HCT116 (cell line): ENCODE results near the gene LRFN3. TPM values are rescaled to one million over a fixed set of nuclear protein-coding genes. Genes with fewer than 3 reads are reported as not detected.

Experiments used
- ATAC-seq: fragments of 200-7000 bp; cut with Tn5 transposase; 2 replicates; pipeline ENCODE4 v1.9.1; 2020; ENCODE audit warnings: mild to moderate bottlenecking, moderate library complexity
- BruUV-seq: library from RNA; stranded (reverse); fragments of 400-500 nt; replicated peaks from 2 replicates; lab custom pipeline; 2021; lab: Mats Ljungman, UMichigan
- CTCF ChIA-PET: fragments of 300-600 bp; sonication (Branson Sonifier 250); formaldehyde crosslinking; loops from one replicate; lab custom pipeline; 2021; ENCODE audit warnings: antibody characterized with exemption; lab: Charles Lee
- POLR2A ChIA-PET: fragments of 300-600, 350-600 bp; sonication (Branson Sonifier 250); formaldehyde crosslinking; loops from one replicate; lab custom pipeline; 2021; ENCODE audit warnings: antibody characterized with exemption; lab: Charles Lee
- RAD21 ChIA-PET, 2 experiments: fragments of 300-600 bp; sonication (Branson Sonifier 250); formaldehyde crosslinking; loops; one replicate each; lab custom pipeline; 2023; ENCODE audit warnings: low total read pairs in 2 of 2; ENCODE audit not compliant: uncharacterized antibody in 2 of 2, unreplicated experiment in 2 of 2, low non-redundant PET in 1 of 2; lab: Charles Lee
- DNase-seq: peaks from one replicate; pipeline ENCODE4 v3.0.0-alpha.2; 2010; ENCODE audit warnings: low read depth, low spot score
- H2AFZ ChIP-seq: fragments of 200-600 bp; shearing (Covaris generic), sonication (generic); 2 replicates; pipeline ENCODE4 v1.6.1; 2017; ENCODE audit warnings: low read depth, mixed run types, mixed read lengths, antibody characterized with exemption, low read length; ENCODE audit not compliant: poor library complexity, severe bottlenecking
- H3K27ac ChIP-seq: 2 replicates; pipeline ENCODE4 v1.5.1; 2012; ENCODE audit warnings: low read depth, low read length
- H3K27me3 ChIP-seq: fragments of 200-600 bp; sonication (generic); 2 replicates; pipeline ENCODE4 v1.6.1; 2016; ENCODE audit warnings: mixed run types, low read length, mixed read lengths; ENCODE audit not compliant: insufficient read depth
- H3K36me3 ChIP-seq, 2 experiments: fragments of 200-500 bp in 1 of 2; fragments of 200-600 bp in 1 of 2; sonication (Bioruptor generic) in 1 of 2; sonication (generic) in 1 of 2; 2 replicates each; pipeline versions ENCODE4 v1.5.1 to v1.6.1; 2014 to 2016; ENCODE audit warnings: low read length in 2 of 2, inconsistent platforms in 1 of 2, mixed read lengths in 1 of 2, mixed run types in 1 of 2; ENCODE audit not compliant: insufficient read depth in 2 of 2, control insufficient read depth in 1 of 2
- H3K4me1 ChIP-seq, 2 experiments: fragments of 200-600 bp in 1 of 2; sonication (generic) in 1 of 2; 2 replicates each; pipeline versions ENCODE4 v1.5.1 to v1.6.1; 2012 to 2017; ENCODE audit warnings: low read length in 2 of 2, inconsistent platforms in 1 of 2, mild to moderate bottlenecking in 1 of 2, mixed read lengths in 1 of 2, mixed run types in 1 of 2, moderate library complexity in 1 of 2; ENCODE audit not compliant: insufficient read depth in 2 of 2, control insufficient read depth in 1 of 2
- H3K4me2 ChIP-seq: fragments of 200-600 bp; sonication (generic); 2 replicates; pipeline ENCODE4 v1.6.1; 2017; ENCODE audit warnings: mixed run types, low read length, mixed read lengths
- H3K4me3 ChIP-seq, 2 experiments: fragments of 200-600 bp in 1 of 2; sonication (generic) in 1 of 2; replicated peaks in 1 of 2; 2 replicates each; pipeline ENCODE4 v1.5.1; 2011 to 2016; ENCODE audit warnings: low read length in 2 of 2, control low read depth in 1 of 2, low read depth in 1 of 2, mild to moderate bottlenecking in 1 of 2, mixed read lengths in 1 of 2, mixed run types in 1 of 2
- H3K79me2 ChIP-seq: fragments of 200-600 bp; sonication (generic); 2 replicates; pipeline ENCODE4 v1.6.1; 2017; ENCODE audit warnings: mild to moderate bottlenecking, mixed run types, low read length, moderate library complexity, mixed read lengths; ENCODE audit not compliant: insufficient read depth
- H3K9ac ChIP-seq: fragments of 200-600 bp; sonication (generic); 2 replicates; pipeline ENCODE4 v1.6.1; 2016; ENCODE audit warnings: low read length, mixed read lengths
- H3K9me2 ChIP-seq: fragments of 200-600 bp; sonication (generic), shearing (Covaris generic); 2 replicates; pipeline ENCODE4 v1.6.1; 2017; ENCODE audit warnings: mixed run types, mild to moderate bottlenecking, moderate library complexity; ENCODE audit not compliant: insufficient read depth
- H3K9me3 ChIP-seq, 2 experiments: fragments of 200-500 bp in 1 of 2; fragments of 200-600 bp in 1 of 2; sonication (Bioruptor generic) in 1 of 2; sonication (generic) in 1 of 2; 2 replicates each; pipeline ENCODE4 v1.6.1; 2014 to 2017; ENCODE audit warnings: low read length in 2 of 2, mixed read lengths in 2 of 2, inconsistent platforms in 1 of 2, low read depth in 1 of 2, mild to moderate bottlenecking in 1 of 2, mixed run types in 1 of 2, moderate library complexity in 1 of 2; ENCODE audit not compliant: control insufficient read depth in 1 of 2, insufficient read depth in 1 of 2
- H4K20me1 ChIP-seq: fragments of 200-600 bp; sonication (generic), shearing (Covaris generic); 2 replicates; pipeline ENCODE4 v1.6.1; 2017; ENCODE audit warnings: mixed run types, mild to moderate bottlenecking, moderate library complexity; ENCODE audit not compliant: insufficient read depth
- ATF3 ChIP-seq: IDR thresholded peaks from 2 replicates; pipeline ENCODE4 v1.6.1; 2012
- CBX3 ChIP-seq: IDR thresholded peaks from 2 replicates; pipeline ENCODE4 v1.6.1; 2012; ENCODE audit warnings: low read depth
- CEBPB ChIP-seq: IDR thresholded peaks from 2 replicates; pipeline ENCODE4 v1.6.1; 2012; ENCODE audit warnings: low read depth
- EGR1 ChIP-seq: IDR thresholded peaks from 2 replicates; pipeline ENCODE4 v1.6.1; 2012; ENCODE audit warnings: low read depth
- FOSL1 ChIP-seq: IDR thresholded peaks from 2 replicates; pipeline ENCODE4 v1.6.1; 2012; ENCODE audit warnings: low read depth
- MAX ChIP-seq: IDR thresholded peaks from 2 replicates; pipeline ENCODE4 v1.6.1; 2012
- RAD21 ChIP-seq: IDR thresholded peaks from 2 replicates; pipeline ENCODE4 v1.6.1; 2012; ENCODE audit warnings: low read depth, mild to moderate bottlenecking
- REST ChIP-seq: IDR thresholded peaks from 2 replicates; pipeline ENCODE4 v1.6.1; 2012; ENCODE audit warnings: low read depth
- SIN3A ChIP-seq: IDR thresholded peaks from 2 replicates; pipeline ENCODE4 v1.6.1; 2012; ENCODE audit warnings: low read depth
- SP1 ChIP-seq: IDR thresholded peaks from 2 replicates; pipeline ENCODE4 v1.6.1; 2012; ENCODE audit warnings: low read depth
- TCF7L2 ChIP-seq: IDR thresholded peaks from 2 replicates; pipeline ENCODE4 v1.7.0; 2011; ENCODE audit warnings: borderline replicate concordance, inconsistent platforms; ENCODE audit not compliant: insufficient read depth, insufficient read length; ENCODE audit errors: extremely low read depth
- YY1 ChIP-seq: IDR thresholded peaks from 2 replicates; pipeline ENCODE4 v1.6.1; 2011; ENCODE audit warnings: low read length, low read depth, moderate library complexity, mild to moderate bottlenecking; ENCODE audit not compliant: insufficient replicate concordance; ENCODE audit errors: extremely low read depth
- ZNF274 ChIP-seq: fragments of 200-500 bp; sonication (Bioruptor generic); IDR thresholded peaks from 2 replicates; pipeline ENCODE4 v1.6.1; 2014; ENCODE audit warnings: mild to moderate bottlenecking, low read depth, low read length, inconsistent platforms
- intact Hi-C: fragments of 100-400 bp; cut with micrococcal nuclease; formaldehyde crosslinking; loops from 2 replicates; pipeline ENCODE4 v1.10.0; 2022
- total RNA-seq: library from RNA; stranded (reverse); gene quantifications from one replicate; pipeline ENCODE4 v1.2.1, GENCODE V29; 2021; ENCODE audit not compliant: unreplicated experiment

Gene LRFN3
- total RNA-seq, 1 experiment from 2014 or later = 18.8 TPM

- TF ChIP-seq EGR1 = 0 out of 2 replicates have a peak, but pooled peaks have one; percentile 41
- TF ChIP-seq ZNF274 = no peak
- peak; percentile 43; the same call in 1 of the 2 replicates for TF ChIP-seq MAX
- H3K9ac ChIP-seq = peak overlapping the region; percentile 41
- H3K9me3 ChIP-seq = no peaks in the 10 kb centered on the region
- no peaks in the 10 kb centered on the region for H3K36me3 ChIP-seq
- peaks cover 9 to 19% of the 10 kb centered on the region in 2 experiments; a peak in 3 of 4 replicates for H3K4me1 ChIP-seq
- POLR2A ChIA-PET = interaction anchor here (1.1 to 1.3 kb wide), 2 partner anchors 27 to 239 kb away, joined by 3 to 4 read pairs; partner anchors contain the start of genes ALKBH6 and LIN37
- H3K27me3 ChIP-seq = 0 out of 2 replicates have a peak, but pooled peaks cover 3% of the 10 kb centered on the region
- DNase-seq (no peak), ATAC-seq (peak; percentile 87)
- no peaks in the 10 kb centered on the region for H4K20me1 ChIP-seq
- H3K4me3 ChIP-seq = peak overlapping the region; percentile 40 to 56
- RAD21 ChIA-PET = interaction anchor here in 1 of 2 experiments (0.9 kb wide), 1 partner anchor 167 kb away, joined by 10 read pairs; no protein-coding TSS in a partner anchor
- H2AFZ ChIP-seq = peak overlapping the region; percentile 85
- intact Hi-C loops = no loop called here
- peak overlapping the region; percentile 72 for H3K4me2 ChIP-seq
- no peaks in the 10 kb centered on the region for H3K9me2 ChIP-seq
- no peaks in the 10 kb centered on the region for H3K79me2 ChIP-seq
- no peak overlapping the region for H3K27ac ChIP-seq
- no TSS peak for BruUV-seq
- CTCF ChIA-PET = interaction anchor here (0.7 kb wide), 1 partner anchor 10 kb away, joined by 3 read pairs; no protein-coding TSS in a partner anchor
These were observed 50.7 kb downstream of the LRFN3 start for GRCh38 chr19:35986664-35987570.

- Histone ChIP-seq H3K36me3 (no peaks in the 10 kb centered on the region), H3K9me2 (no peaks in the 10 kb centered on the region), H3K4me2 (peak overlapping the region; percentile 72), H3K9ac (peak overlapping the region; percentile 41; the same call in 1 of the 2 replicates), H3K9me3 (no peaks in the 10 kb centered on the region), H3K27ac (0 out of 2 replicates have a peak overlapping the region, but pooled peaks have one; percentile 22), H3K27me3 (0 out of 2 replicates have a peak, but pooled peaks cover 3% of the 10 kb centered on the region), H2AFZ (peak overlapping the region; percentile 61), H4K20me1 (no peaks in the 10 kb centered on the region), H3K4me3 (peak overlapping the region; percentile 40 to 56), H3K79me2 (no peaks in the 10 kb centered on the region), H3K4me1 (peaks cover 9 to 19% of the 10 kb centered on the region in 2 experiments; a peak in 3 of 4 replicates)
- intact Hi-C loops = no loop called here
- DNase-seq (no peak), ATAC-seq (peak; percentile 40)
- ChIA-PET RAD21 (interaction anchor here in 1 of 2 experiments (0.9 kb wide), 1 partner anchor 167 kb away, joined by 10 read pairs; no protein-coding TSS in a partner anchor), POLR2A (interaction anchor here (1.3 kb wide), 1 partner anchor 239 kb away, joined by 3 read pairs; the partner anchor contains the start of gene LIN37), CTCF (interaction anchor here (0.7 kb wide), 1 partner anchor 9 kb away, joined by 3 read pairs; no protein-coding TSS in a partner anchor)
- BruUV-seq = no TSS peak
- TF ChIP-seq ATF3 = no peak
- no peak for TF ChIP-seq SP1
- no peak; the same call in 1 of the 2 replicates for TF ChIP-seq MAX
- no peak for TF ChIP-seq CEBPB
- TF ChIP-seq YY1 = no peak
- no peak for TF ChIP-seq REST
- no peak for TF ChIP-seq CBX3
- TF ChIP-seq TCF7L2 = no peak
- no peak for TF ChIP-seq FOSL1
- no peak for TF ChIP-seq SIN3A
- no peak for TF ChIP-seq EGR1
- TF ChIP-seq RAD21 = no peak
These were observed 51.4 kb downstream of the LRFN3 start for GRCh38 chr19:35987571-35987896.
